GM06990 (cell line): ENCODE measurements around the gene LNX2.

Experiments
- DNase-seq: peaks from one replicate; pipeline ENCODE4 v3.0.0-alpha.2; 2011; ENCODE audit not compliant: insufficient read length; ENCODE audit errors: extremely low read depth
- H3K27me3 ChIP-seq: replicated peaks from 2 replicates; pipeline ENCODE4 v1.6.0; 2011; ENCODE audit warnings: low read length; ENCODE audit not compliant: control insufficient read depth, insufficient read depth
- H3K36me3 ChIP-seq: 2 replicates; pipeline ENCODE4 v1.5.1; 2011; ENCODE audit warnings: low read length; ENCODE audit not compliant: control insufficient read depth, insufficient read depth
- H3K4me3 ChIP-seq: replicated peaks from 2 replicates; pipeline ENCODE4 v1.5.1; 2011; ENCODE audit warnings: low read depth, mild to moderate bottlenecking, control low read depth, low read length
- TF ChIP-seq, protein P1 (sequence below): IDR thresholded peaks from 2 replicates; pipeline ENCODE4 v1.5.1; 2011; ENCODE audit warnings: low read length, control low read depth, mild to moderate bottlenecking, inconsistent platforms; ENCODE audit not compliant: insufficient read depth, poor library complexity, severe bottlenecking

Gene LNX2

DNA sequence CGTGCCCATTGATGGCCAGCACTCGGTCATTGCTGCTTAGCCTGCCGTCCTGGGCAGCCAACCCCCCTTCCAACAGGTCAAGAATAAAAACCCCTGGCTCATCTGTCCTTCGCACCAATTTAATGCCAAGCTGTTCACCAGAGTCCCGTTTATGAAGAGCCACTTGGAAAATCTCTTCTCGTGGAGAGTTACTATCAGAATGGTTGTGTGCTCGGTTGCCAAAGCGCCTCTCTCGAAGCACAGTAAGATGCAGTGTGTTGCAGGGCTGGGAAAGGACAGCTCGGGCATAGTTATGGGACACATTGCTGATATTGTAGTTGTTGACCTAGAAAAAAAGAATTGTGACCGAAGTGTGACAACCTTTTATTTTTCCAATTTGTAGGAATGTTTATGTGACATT lies 57.9 kb downstream of the LNX2 start:
- DNase-seq, result no peak
- no peak overlapping the region for H3K4me3 ChIP-seq
- no peaks in the 10 kb centered on the region for H3K27me3 ChIP-seq
- no peaks in the 10 kb centered on the region; the same call in none of the 2 replicates for H3K36me3 ChIP-seq
- TF ChIP-seq, protein P1, sequence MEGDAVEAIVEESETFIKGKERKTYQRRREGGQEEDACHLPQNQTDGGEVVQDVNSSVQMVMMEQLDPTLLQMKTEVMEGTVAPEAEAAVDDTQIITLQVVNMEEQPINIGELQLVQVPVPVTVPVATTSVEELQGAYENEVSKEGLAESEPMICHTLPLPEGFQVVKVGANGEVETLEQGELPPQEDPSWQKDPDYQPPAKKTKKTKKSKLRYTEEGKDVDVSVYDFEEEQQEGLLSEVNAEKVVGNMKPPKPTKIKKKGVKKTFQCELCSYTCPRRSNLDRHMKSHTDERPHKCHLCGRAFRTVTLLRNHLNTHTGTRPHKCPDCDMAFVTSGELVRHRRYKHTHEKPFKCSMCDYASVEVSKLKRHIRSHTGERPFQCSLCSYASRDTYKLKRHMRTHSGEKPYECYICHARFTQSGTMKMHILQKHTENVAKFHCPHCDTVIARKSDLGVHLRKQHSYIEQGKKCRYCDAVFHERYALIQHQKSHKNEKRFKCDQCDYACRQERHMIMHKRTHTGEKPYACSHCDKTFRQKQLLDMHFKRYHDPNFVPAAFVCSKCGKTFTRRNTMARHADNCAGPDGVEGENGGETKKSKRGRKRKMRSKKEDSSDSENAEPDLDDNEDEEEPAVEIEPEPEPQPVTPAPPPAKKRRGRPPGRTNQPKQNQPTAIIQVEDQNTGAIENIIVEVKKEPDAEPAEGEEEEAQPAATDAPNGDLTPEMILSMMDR, result no peak

DNA sequence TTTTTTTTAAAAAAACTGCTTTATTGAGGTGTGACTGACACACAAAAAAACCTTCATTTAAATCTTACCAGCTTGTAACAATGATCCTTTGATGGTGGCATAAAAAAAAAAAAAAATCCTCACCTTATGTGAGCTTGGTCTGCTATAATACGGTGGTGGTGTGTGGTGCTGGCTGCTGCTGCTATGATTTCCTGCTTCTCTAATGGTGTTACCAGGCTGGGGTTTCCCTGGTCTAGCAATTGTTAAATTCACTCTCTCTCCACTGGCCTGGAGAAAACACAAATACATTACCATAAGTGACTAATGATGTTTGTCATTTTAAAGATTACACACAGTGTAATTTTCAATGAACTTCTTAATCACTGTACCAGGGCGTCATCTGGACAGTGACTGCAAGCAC lies 60.6 kb downstream of the LNX2 start:
- no peaks in the 10 kb centered on the region; the same call in none of the 2 replicates for H3K36me3 ChIP-seq
- no peak overlapping the region for H3K4me3 ChIP-seq
- no peaks in the 10 kb centered on the region for H3K27me3 ChIP-seq
- no peak for DNase-seq
- TF ChIP-seq, protein P1, result no peak

DNA sequence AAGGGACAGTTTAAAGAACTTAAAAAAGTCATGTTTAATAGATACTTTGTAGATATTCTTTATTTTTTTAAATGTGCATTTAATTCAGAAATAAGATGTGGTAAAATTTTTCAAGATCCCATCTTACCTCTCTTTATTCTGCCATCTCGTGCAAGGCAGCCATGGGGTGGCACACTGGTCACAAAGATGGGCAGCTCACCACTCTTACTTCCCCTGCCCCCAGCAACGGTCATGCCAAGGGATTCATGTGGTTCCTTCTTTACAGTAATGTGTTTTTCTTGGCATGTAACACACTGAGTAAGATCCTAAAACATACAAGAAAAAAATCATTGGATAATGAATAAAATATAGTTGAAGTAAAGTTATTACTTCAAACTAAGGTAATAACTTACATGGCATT lies 64.2 kb downstream of the LNX2 start:
- TF ChIP-seq, protein P1, result no peak
- no peak for DNase-seq
- Histone ChIP-seq H3K27me3 (no peaks in the 10 kb centered on the region), H3K4me3 (no peak overlapping the region), H3K36me3 (no peaks in the 10 kb centered on the region; the same call in none of the 2 replicates)

GRCh38 chr13:27551562-27551961 lies 68.8 kb downstream of the LNX2 start:
- H3K27me3 ChIP-seq, result no peaks in the 10 kb centered on the region
- no peaks in the 10 kb centered on the region; the same call in none of the 2 replicates for H3K36me3 ChIP-seq
- no peak overlapping the region for H3K4me3 ChIP-seq
- TF ChIP-seq, protein P1, result no peak
- no peak for DNase-seq

- H3K27me3 ChIP-seq, result no peaks in the 10 kb centered on the region
- no peaks in the 10 kb centered on the region; the same call in 1 of the 2 replicates for H3K36me3 ChIP-seq
- DNase-seq, result no peak
- TF ChIP-seq, protein P1, result no peak
- no peak overlapping the region for H3K4me3 ChIP-seq
Observed at GRCh38 chr13:27549406-27549981, 70.8 kb downstream of the LNX2 start.

DNA sequence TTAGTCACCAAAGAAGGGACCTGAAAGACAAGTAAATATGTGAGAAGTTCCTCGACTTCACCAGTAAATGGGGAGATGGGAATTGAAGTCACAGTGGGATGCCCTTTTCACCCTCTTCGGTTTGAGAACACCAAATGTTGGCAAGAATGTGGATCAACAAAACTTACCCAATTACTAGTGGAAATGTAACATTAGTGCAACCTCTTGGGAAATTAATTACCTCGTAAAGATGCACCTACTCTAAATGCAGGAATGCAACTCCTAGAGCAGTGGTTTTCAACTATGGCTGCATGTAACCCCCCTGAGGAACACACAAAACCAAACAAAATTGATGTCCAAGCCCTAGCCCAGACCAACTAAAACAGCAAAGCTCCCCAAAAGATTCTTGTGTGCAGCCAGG lies 78.1 kb downstream of the LNX2 start:
- TF ChIP-seq, protein P1, result no peak
- Histone ChIP-seq H3K36me3 (no peaks in the 10 kb centered on the region; the same call in 1 of the 2 replicates), H3K4me3 (no peak overlapping the region), H3K27me3 (no peaks in the 10 kb centered on the region)
- no peak for DNase-seq
